ENCODE results near the gene RAPGEF5. TPM values are rescaled to one million over a fixed set of nuclear protein-coding genes. Genes with fewer than 3 reads are reported as not detected.

The RAPGEF5 gene, protein sequence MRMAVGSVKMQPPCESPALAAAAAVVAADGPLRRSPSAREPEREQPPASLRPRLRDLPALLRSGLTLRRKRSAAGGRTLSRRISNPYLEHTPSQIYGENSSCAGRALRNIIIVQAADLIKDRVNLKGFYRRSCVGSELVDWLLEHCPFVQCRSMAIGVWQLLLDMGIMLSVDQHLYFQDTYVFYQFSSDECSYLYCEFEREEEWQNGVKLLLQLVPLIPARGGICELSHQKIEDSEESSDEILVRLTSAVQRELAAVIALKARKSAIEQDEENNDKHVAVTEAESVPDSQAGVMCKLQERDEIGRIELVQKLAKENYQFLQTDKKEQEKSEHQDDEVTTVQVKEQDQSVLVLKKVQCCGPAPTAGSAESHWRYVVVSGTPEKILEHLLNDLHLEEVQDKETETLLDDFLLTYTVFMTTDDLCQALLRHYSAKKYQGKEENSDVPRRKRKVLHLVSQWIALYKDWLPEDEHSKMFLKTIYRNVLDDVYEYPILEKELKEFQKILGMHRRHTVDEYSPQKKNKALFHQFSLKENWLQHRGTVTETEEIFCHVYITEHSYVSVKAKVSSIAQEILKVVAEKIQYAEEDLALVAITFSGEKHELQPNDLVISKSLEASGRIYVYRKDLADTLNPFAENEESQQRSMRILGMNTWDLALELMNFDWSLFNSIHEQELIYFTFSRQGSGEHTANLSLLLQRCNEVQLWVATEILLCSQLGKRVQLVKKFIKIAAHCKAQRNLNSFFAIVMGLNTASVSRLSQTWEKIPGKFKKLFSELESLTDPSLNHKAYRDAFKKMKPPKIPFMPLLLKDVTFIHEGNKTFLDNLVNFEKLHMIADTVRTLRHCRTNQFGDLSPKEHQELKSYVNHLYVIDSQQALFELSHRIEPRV
- 0.59 and 0.70 TPM in 2 replicates for total RNA-seq

DNA sequence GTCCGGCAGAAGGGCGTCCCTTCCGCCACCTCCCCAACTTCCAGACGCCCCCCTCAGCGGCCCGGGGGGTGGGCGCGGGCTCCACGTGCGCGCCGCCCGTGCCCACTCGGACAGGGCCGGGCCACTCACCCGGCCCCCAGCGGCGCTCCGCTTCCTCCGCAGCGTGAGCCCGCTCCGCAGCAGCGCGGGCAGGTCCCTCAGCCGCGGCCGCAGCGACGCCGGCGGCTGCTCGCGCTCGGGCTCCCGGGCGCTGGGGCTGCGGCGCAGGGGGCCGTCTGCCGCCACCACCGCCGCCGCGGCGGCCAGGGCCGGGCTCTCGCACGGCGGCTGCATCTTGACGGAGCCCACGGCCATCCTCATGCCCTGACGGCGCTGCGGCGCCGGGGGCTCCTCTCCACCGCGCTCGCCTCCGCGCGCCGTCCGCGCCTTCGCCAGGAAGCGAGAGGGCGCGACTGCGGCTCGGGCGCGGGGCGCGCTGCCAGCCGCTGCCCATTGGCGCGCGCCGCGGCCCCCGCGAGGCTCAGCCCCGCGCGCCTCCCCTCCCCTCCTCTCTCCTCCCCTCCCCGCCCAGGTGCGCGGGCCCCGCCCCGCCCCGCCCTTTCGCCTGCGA lies at the start of gene RAPGEF5:
RAPGEF5 (minus strand) TSS at position 454 of the 610 bp plus-strand sequence; CDS start at position 360, 94 bp downstream.
- Mint-ChIP-seq H3K4me1 (ENCODE audit: low read depth) (no peaks in the 10 kb centered on the region), H3K4me3 (peak within 1 kb of the TSS; percentile 73), H3K9me3 (peaks cover 3% of the 10 kb centered on the region), H3K27me3 (ENCODE audit: insufficient read depth) (peaks cover 53% of the 10 kb centered on the region), H3K36me3 (ENCODE audit: low read depth) (no peaks in the 10 kb centered on the region), H3K27ac (no peak within 1 kb of the TSS)
- intact Hi-C loops (cut with micrococcal nuclease), result no loop called here
- DNase-seq (ENCODE audit: low spot score), result no peak

DNA sequence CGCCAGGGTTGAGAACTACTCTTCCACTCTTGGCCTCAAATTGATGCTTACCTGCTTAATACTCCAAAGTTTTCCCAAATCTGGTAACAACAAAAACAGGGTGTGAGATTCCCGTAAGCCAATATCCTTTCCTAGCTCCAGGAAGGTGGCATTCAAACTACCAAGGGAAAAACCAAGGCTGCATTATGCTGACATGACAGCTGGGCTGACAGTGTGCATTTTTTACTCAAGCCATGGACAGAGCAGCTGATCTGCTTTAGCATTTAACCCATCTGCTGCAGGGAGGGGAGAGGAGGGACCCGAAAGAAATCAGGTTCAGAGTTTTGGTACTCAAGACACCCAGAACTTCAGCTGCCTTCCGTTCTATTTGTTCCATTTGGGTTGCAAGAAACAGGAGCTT lies 49.8 kb upstream of the RAPGEF5 start:
- no peak for DNase-seq (ENCODE audit: low spot score)
- Mint-ChIP-seq H3K4me3 (no peak overlapping the region), H3K4me1 (ENCODE audit: low read depth) (peaks cover 5% of the 10 kb centered on the region), H3K9me3 (peaks cover 3% of the 10 kb centered on the region), H3K36me3 (ENCODE audit: low read depth) (no peaks in the 10 kb centered on the region), H3K27me3 (ENCODE audit: insufficient read depth) (no peaks in the 10 kb centered on the region), H3K27ac (no peak overlapping the region)
- intact Hi-C loops (cut with micrococcal nuclease), result no loop called here

DNA sequence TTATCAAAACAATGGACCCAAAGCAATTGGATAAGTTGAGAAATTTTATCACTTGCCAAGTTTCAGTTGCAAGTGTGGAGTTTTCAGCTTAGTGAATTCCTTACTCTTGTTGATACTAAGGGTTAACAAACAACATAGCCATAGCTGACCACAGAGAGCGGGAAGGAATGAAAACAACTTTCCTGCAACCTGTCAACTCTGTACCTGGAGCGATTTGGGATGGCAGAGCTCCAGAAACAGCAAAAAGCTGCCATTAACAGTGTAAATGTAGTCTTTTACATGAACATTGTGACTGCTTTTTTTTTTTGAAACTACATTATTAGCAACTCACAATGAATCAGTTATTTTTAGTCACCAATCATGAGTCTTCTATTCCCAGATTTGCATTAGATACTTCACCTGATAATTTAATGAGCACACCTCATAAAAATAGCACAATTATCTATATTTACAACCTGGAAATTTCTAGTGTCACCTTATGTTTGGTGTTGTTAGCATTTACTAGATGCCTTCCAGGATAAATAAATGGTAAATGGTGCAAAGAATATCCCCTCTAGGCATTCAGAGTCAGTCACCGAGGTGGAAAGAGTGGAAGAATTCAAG lies 47.6 kb upstream of the RAPGEF5 start:
- intact Hi-C loops (cut with micrococcal nuclease), result no loop called here
- Mint-ChIP-seq H3K4me3 (no peak overlapping the region), H3K9me3 (peaks cover 3% of the 10 kb centered on the region), H3K4me1 (ENCODE audit: low read depth) (peaks cover 5% of the 10 kb centered on the region), H3K36me3 (ENCODE audit: low read depth) (no peaks in the 10 kb centered on the region), H3K27ac (no peak overlapping the region), H3K27me3 (ENCODE audit: insufficient read depth) (peaks cover 2% of the 10 kb centered on the region)
- DNase-seq (ENCODE audit: low spot score), result no peak

DNA sequence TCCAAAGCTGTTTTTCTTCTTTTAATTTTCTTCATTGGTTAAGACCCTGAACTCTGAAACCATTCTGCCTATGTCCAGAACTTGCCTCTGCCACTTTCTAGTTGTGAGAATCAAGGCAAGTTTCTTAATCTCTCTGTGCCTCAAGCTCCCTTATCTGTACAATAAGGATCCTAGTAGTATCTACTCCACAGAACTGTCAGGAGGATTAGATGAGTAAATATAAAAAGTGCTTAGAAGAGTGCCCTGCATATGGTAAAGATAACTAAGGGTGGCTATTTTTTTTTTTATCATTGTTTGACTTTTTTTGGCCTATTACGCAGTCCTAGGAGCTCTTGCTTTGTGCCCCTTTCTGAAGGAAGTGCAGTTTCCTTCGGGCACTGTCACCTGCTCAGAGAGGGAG lies 46.4 kb upstream of the RAPGEF5 start:
- H3K4me3 Mint-ChIP-seq, result no peak overlapping the region
- peaks cover 3% of the 10 kb centered on the region for H3K9me3 Mint-ChIP-seq
- no peak overlapping the region for H3K27ac Mint-ChIP-seq
- no peaks in the 10 kb centered on the region for H3K36me3 Mint-ChIP-seq (ENCODE audit: low read depth)
- H3K4me1 Mint-ChIP-seq (ENCODE audit: low read depth), result peaks cover 5% of the 10 kb centered on the region
- intact Hi-C loops (cut with micrococcal nuclease), result no loop called here
- DNase-seq (ENCODE audit: low spot score), result no peak
- peaks cover 2% of the 10 kb centered on the region for H3K27me3 Mint-ChIP-seq (ENCODE audit: insufficient read depth)

DNA sequence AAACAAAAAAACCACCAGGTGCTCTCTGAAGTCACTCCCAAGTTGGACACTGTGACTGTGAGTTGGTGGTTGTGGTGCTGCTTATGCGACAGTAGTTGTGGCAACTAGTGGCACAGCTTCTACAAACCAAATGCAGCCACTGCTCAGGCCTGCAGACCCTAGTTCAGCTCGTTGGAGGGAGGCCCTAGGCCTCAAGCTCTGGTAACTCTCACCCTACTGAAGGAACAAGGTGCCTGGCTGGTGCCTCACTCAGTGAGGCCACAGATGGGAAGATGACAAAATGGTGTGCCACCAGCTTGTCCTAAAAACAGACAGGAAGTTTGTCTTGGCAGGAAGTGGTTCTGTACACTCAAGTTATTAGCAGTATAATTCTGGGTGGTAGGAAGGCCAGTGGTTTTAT lies 45.3 kb upstream of the RAPGEF5 start:
- Mint-ChIP-seq H3K36me3 (ENCODE audit: low read depth) (no peaks in the 10 kb centered on the region), H3K4me3 (no peak overlapping the region), H3K4me1 (ENCODE audit: low read depth) (peaks cover 5% of the 10 kb centered on the region), H3K27ac (no peak overlapping the region), H3K9me3 (peaks cover 3% of the 10 kb centered on the region), H3K27me3 (ENCODE audit: insufficient read depth) (peaks cover 2% of the 10 kb centered on the region)
- intact Hi-C loops (cut with micrococcal nuclease), result no loop called here
- no peak for DNase-seq (ENCODE audit: low spot score)

DNA sequence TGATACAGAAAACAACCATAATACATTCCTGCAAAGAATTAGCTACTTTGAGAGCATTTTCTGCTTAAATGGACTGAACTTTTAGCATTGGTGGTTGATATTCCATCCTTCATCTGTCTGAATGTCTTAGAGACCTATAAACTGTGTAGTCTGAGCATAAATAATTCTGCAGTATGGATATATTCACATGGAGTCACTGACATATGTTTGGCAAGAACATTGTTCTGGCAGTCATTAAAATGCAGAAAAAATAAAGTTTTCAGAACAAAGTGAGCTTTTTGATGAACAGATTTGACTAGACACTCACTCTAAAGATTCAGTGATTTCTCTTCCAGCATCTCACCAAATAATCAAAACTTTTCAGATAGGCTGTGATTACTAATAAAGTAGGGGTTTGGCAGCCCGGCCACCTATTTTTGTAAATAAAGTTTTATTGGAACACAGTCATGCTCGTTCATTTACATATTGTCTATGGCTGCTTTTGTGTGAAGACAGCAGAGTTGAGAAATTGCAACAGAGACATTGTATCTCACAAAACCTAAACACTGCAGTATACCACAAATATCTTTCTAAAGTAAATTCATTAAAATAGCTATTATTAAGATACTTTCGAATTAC lies 44.1 kb upstream of the RAPGEF5 start:
- Mint-ChIP-seq H3K9me3 (peaks cover 3% of the 10 kb centered on the region), H3K4me3 (no peak overlapping the region), H3K27ac (no peak overlapping the region), H3K27me3 (ENCODE audit: insufficient read depth) (peaks cover 7% of the 10 kb centered on the region), H3K4me1 (ENCODE audit: low read depth) (peaks cover 5% of the 10 kb centered on the region), H3K36me3 (ENCODE audit: low read depth) (no peaks in the 10 kb centered on the region)
- intact Hi-C loops (cut with micrococcal nuclease), result no loop called here
- no peak for DNase-seq (ENCODE audit: low spot score)

DNA sequence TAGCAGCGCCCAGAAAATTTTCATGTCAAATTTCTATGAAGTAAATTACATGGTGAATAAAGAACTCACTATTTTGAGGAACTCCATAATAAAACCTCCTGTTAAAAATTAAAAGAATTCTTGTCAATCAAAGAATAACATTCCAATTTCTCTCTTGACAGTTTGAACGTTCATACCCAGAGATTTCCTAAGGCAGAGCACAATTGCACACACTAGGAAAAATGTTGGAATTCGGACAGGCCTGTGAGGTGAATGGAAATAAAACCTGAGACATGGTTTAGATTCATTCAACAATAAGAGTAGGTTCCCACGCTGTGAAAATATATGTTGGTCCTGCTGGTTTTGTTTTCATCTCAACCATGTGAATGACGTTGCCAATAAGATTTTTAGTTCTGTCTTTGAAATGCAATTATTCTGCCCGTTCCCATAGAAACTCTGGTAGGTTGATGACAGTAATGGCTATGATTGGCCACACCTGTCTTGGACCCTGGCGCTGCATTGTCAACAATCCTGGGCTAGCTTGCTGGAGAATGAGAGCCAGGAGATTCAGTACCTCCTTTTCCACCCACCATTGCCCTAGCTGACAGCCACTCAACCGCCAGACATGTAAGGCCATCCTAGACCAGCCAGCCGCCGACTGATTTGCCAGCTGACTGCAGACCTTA lies 43.3 kb upstream of the RAPGEF5 start:
- Mint-ChIP-seq H3K36me3 (ENCODE audit: low read depth) (no peaks in the 10 kb centered on the region), H3K4me3 (no peak overlapping the region), H3K27ac (no peak overlapping the region), H3K27me3 (ENCODE audit: insufficient read depth) (peaks cover 7% of the 10 kb centered on the region), H3K4me1 (ENCODE audit: low read depth) (peaks cover 5% of the 10 kb centered on the region), H3K9me3 (peaks cover 3% of the 10 kb centered on the region)
- intact Hi-C loops (cut with micrococcal nuclease), result no loop called here
- no peak for DNase-seq (ENCODE audit: low spot score)

DNA sequence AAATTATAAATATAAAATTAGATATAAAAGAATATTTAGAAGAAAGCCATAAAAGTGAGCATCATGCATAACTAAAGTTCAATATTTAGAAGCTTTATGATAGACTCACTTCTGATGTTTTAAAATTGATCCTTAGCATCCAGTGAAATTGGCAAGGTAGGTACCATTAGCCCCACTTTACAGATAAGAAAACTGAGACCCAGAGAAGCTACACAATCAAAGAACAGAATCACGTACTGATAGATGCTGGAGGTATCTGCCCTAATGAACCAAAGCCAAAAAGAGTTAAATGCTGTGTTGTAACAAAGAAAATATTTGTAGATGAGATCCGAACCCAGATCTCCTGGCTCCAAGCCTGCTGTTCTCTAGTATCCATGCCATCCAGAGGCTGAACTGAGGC lies 42.6 kb upstream of the RAPGEF5 start:
- peaks cover 5% of the 10 kb centered on the region for H3K4me1 Mint-ChIP-seq (ENCODE audit: low read depth)
- H3K36me3 Mint-ChIP-seq (ENCODE audit: low read depth), result no peaks in the 10 kb centered on the region
- intact Hi-C loops (cut with micrococcal nuclease), result no loop called here
- peaks cover 7% of the 10 kb centered on the region for H3K27me3 Mint-ChIP-seq (ENCODE audit: insufficient read depth)
- peaks cover 3% of the 10 kb centered on the region for H3K9me3 Mint-ChIP-seq
- H3K27ac Mint-ChIP-seq, result no peak overlapping the region
- no peak for DNase-seq (ENCODE audit: low spot score)
- no peak overlapping the region for H3K4me3 Mint-ChIP-seq

DNA sequence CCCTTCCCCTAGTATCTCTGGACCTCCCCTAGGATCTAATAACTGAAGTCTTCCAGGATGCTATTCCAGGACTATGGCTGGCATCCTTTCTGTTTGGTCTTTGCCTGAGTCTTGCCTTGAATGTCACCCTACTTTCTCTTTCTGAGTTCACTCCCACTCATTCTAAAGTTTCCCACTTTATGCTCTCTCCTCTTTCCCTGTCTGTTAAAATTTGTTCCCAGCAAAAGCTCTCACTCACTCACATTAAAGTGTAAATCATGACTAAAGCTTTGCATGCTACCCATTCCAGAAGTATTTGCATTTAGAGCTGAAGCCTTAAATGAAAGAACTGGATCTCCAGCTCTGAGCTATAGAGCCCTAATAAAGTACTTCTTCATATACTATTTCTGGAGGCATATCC lies 42.1 kb upstream of the RAPGEF5 start:
- intact Hi-C loops (cut with micrococcal nuclease), result no loop called here
- H3K27me3 Mint-ChIP-seq (ENCODE audit: insufficient read depth), result peaks cover 7% of the 10 kb centered on the region
- no peaks in the 10 kb centered on the region for H3K36me3 Mint-ChIP-seq (ENCODE audit: low read depth)
- no peak overlapping the region for H3K27ac Mint-ChIP-seq
- no peak for DNase-seq (ENCODE audit: low spot score)
- no peak overlapping the region for H3K4me3 Mint-ChIP-seq
- H3K4me1 Mint-ChIP-seq (ENCODE audit: low read depth), result peaks cover 5% of the 10 kb centered on the region
- H3K9me3 Mint-ChIP-seq, result peaks cover 3% of the 10 kb centered on the region

DNA sequence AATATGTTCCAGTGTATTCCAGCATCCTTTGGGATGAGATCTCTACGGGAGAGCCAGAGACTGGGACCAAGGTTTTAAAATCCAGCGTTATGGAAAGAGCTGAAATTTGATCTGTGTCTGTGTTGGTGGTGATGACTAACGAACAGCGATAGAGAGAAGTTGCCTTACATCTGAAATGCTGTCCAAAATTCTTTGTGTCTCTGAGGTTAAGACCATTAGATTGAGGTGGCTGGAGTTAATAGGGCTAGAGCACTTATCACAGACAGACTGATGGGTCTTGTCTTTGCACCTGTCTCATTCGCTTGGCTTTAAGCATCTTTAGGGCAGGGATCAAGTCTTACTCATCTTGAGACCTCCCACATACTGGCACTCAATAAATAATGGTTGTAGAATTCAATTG lies 41.0 kb upstream of the RAPGEF5 start:
- Mint-ChIP-seq H3K27me3 (ENCODE audit: insufficient read depth) (peaks cover 7% of the 10 kb centered on the region), H3K36me3 (ENCODE audit: low read depth) (no peaks in the 10 kb centered on the region), H3K4me1 (ENCODE audit: low read depth) (peaks cover 5% of the 10 kb centered on the region), H3K4me3 (no peak overlapping the region), H3K27ac (no peak overlapping the region), H3K9me3 (peaks cover 3% of the 10 kb centered on the region)
- intact Hi-C loops (cut with micrococcal nuclease), result no loop called here
- DNase-seq (ENCODE audit: low spot score), result no peak

DNA sequence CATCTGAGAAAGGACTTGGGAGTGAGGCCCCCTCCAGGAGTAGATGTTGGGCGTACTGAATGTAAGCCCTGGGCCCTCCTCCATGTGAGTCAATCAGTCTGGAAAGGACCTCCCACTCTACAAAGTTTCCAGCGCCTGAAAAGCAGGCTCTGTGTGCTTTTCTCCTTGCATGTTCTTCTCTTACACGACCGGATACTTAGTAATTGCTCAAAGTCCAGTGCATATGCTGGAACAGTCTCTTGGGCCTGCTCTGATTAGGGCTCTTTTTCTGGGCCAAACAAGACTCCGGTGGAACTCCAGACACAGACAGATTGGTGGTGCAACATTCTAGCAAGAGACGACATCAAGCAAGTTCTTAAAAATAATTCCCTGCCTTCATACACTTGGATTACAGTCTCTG lies 38.3 kb upstream of the RAPGEF5 start:
- no peaks in the 10 kb centered on the region for H3K4me1 Mint-ChIP-seq (ENCODE audit: low read depth)
- no peaks in the 10 kb centered on the region for H3K36me3 Mint-ChIP-seq (ENCODE audit: low read depth)
- intact Hi-C loops (cut with micrococcal nuclease), result no loop called here
- H3K9me3 Mint-ChIP-seq, result no peaks in the 10 kb centered on the region
- H3K4me3 Mint-ChIP-seq, result no peak overlapping the region
- H3K27ac Mint-ChIP-seq, result no peak overlapping the region
- H3K27me3 Mint-ChIP-seq (ENCODE audit: insufficient read depth), result peaks cover 7% of the 10 kb centered on the region
- no peak for DNase-seq (ENCODE audit: low spot score)

DNA sequence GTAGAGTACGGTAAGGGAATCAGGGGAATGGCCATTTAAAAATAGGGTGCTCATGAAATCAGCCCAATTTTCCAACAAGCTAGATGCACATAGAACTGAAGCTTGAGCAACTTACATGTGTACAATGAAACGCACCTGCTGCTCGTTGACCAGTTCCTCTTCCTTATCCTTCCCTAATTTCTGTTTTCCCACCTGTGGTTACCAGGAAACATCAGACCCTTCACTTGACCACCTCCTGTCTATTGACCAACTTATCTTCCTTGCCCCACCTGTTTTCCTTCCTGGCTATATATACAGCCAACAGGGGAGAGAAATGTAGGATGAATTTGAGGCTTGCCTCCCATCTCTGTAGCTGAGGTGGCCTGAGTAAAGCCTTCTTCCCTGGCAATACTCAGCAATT lies 37.8 kb upstream of the RAPGEF5 start:
- Mint-ChIP-seq H3K4me3 (no peak overlapping the region), H3K4me1 (ENCODE audit: low read depth) (no peaks in the 10 kb centered on the region), H3K36me3 (ENCODE audit: low read depth) (no peaks in the 10 kb centered on the region), H3K9me3 (no peaks in the 10 kb centered on the region), H3K27me3 (ENCODE audit: insufficient read depth) (peaks cover 5% of the 10 kb centered on the region), H3K27ac (no peak overlapping the region)
- DNase-seq (ENCODE audit: low spot score), result no peak
- intact Hi-C loops (cut with micrococcal nuclease), result no loop called here
